Measurements from ENCODE around the gene DISC1. TPM values are rescaled to one million over a fixed set of nuclear protein-coding genes. Genes with fewer than 3 reads are reported as not detected.

DISC1 gene
- total RNA-seq, 2 experiments from 2014 or later, result 3.5 to 5.0 TPM

- DNase-seq (no peak), ATAC-seq (no peak)
- POLR2A ChIA-PET, result no interaction called here
- Mint-ChIP-seq H3K4me3 (no peak overlapping the region), H3K9me3 (no peaks in the 10 kb centered on the region), H3K4me1 (ENCODE audit: low read depth) (no peaks in the 10 kb centered on the region), H3K27ac (no peak overlapping the region), H3K27me3 (no peaks in the 10 kb centered on the region), H3K36me3 (ENCODE audit: low read depth) (no peaks in the 10 kb centered on the region)
- CTCF ChIA-PET, result no interaction called here
- intact Hi-C loops (cut with micrococcal nuclease), result no loop called here
- TF ChIP-seq CTCF (IDR thresholded peaks at IDR 0.05), result no peak
Measured at GRCh38 chr1:231990388-231990787, 363.8 kb downstream of the DISC1 start.

- H3K4me3 Mint-ChIP-seq, result no peak overlapping the region
- no peak overlapping the region for H3K27ac Mint-ChIP-seq
- ChIA-PET POLR2A (no interaction called here), CTCF (interaction anchor here (0.9 kb wide), 1 partner anchor 24 kb away, joined by 3 read pairs; no protein-coding TSS in a partner anchor)
- no peaks in the 10 kb centered on the region for H3K9me3 Mint-ChIP-seq
- no peaks in the 10 kb centered on the region for H3K4me1 Mint-ChIP-seq (ENCODE audit: low read depth)
- intact Hi-C loops (cut with micrococcal nuclease), result no loop called here
- TF ChIP-seq CTCF (IDR thresholded peaks at IDR 0.05), result no peak
- DNase-seq (no peak), ATAC-seq (no peak)
- H3K27me3 Mint-ChIP-seq, result no peaks in the 10 kb centered on the region
- H3K36me3 Mint-ChIP-seq (ENCODE audit: low read depth), result no peaks in the 10 kb centered on the region
Measured at GRCh38 chr1:231991231-231991630, 364.6 kb downstream of the DISC1 start.

GRCh38 chr1:231993968-231994455 lies 367.4 kb downstream of the DISC1 start:
- no peak for TF ChIP-seq CTCF (IDR thresholded peaks at IDR 0.05)
- ATAC-seq, result no peak
- no peak for DNase-seq
- Mint-ChIP-seq H3K27ac (no peak overlapping the region), H3K27me3 (no peaks in the 10 kb centered on the region), H3K4me3 (no peak overlapping the region), H3K4me1 (ENCODE audit: low read depth) (no peaks in the 10 kb centered on the region), H3K36me3 (ENCODE audit: low read depth) (no peaks in the 10 kb centered on the region), H3K9me3 (no peaks in the 10 kb centered on the region)
- CTCF ChIA-PET, result no interaction called here
- intact Hi-C loops (cut with micrococcal nuclease), result no loop called here
- POLR2A ChIA-PET, result no interaction called here

- ChIA-PET CTCF (no interaction called here), POLR2A (no interaction called here)
- H3K9me3 Mint-ChIP-seq, result no peaks in the 10 kb centered on the region
- H3K4me1 Mint-ChIP-seq (ENCODE audit: low read depth), result no peaks in the 10 kb centered on the region
- H3K27me3 Mint-ChIP-seq, result no peaks in the 10 kb centered on the region
- no peak overlapping the region for H3K4me3 Mint-ChIP-seq
- ATAC-seq (no peak), DNase-seq (no peak)
- TF ChIP-seq CTCF (IDR thresholded peaks at IDR 0.05), result no peak
- intact Hi-C loops (cut with micrococcal nuclease), result no loop called here
- no peak overlapping the region for H3K27ac Mint-ChIP-seq
- H3K36me3 Mint-ChIP-seq (ENCODE audit: low read depth), result no peaks in the 10 kb centered on the region
Measured at GRCh38 chr1:231998791-231999190, 372.2 kb downstream of the DISC1 start.

GRCh38 chr1:232005300-232005699 lies 378.7 kb downstream of the DISC1 start:
- intact Hi-C loops (cut with micrococcal nuclease), result no loop called here

More at GRCh38 chr1:232005300-232005699, 378.7 kb downstream of the DISC1 start:
- no peaks in the 10 kb centered on the region for H3K27me3 Mint-ChIP-seq
- H3K27ac Mint-ChIP-seq, result no peak overlapping the region
- TF ChIP-seq CTCF (IDR thresholded peaks at IDR 0.05), result no peak
- no peak for ATAC-seq
- no peaks in the 10 kb centered on the region for H3K9me3 Mint-ChIP-seq
- H3K36me3 Mint-ChIP-seq (ENCODE audit: low read depth), result no peaks in the 10 kb centered on the region
- no peak overlapping the region for H3K4me3 Mint-ChIP-seq
- ChIA-PET CTCF (no interaction called here), POLR2A (no interaction called here)
- DNase-seq, result no peak
- peaks cover 3% of the 10 kb centered on the region for H3K4me1 Mint-ChIP-seq (ENCODE audit: low read depth)

All from activated CD8-positive, alpha-beta T cell treated with anti-CD3 and anti-CD28 coated beads for 36 hours (primary cell).